Panc1 (cell line): ENCODE data around the gene NFIC. TPM values are rescaled to one million over a fixed set of nuclear protein-coding genes. Genes with fewer than 3 reads are reported as not detected.

Source experiments
- ATAC-seq: fragments of 200-7000 bp; cut with Tn5 transposase; 2 replicates; pipeline ENCODE4 v1.9.1; 2020; ENCODE audit warnings: mild to moderate bottlenecking, moderate library complexity
- BruUV-seq: library from RNA; stranded (reverse); fragments of 400-500 nt; replicated peaks from 2 replicates; lab custom pipeline; 2021; lab: Mats Ljungman, UMichigan
- CTCF ChIA-PET: fragments of 300-600 bp; sonication (Branson Sonifier 250); formaldehyde crosslinking; loops from one replicate; lab custom pipeline; 2022; ENCODE audit warnings: antibody characterized with exemption; lab: Charles Lee
- POLR2A ChIA-PET: fragments of 300-600 bp; sonication (Branson Sonifier 250); formaldehyde crosslinking; loops from one replicate; lab custom pipeline; 2022; ENCODE audit warnings: antibody characterized with exemption; lab: Charles Lee
- DNase-seq: peaks from one replicate; pipeline ENCODE4 v3.0.0-alpha.2; 2010; ENCODE audit warnings: low read depth, low spot score
- H3K27ac ChIP-seq: 2 replicates; pipeline ENCODE4 v1.5.1; 2011; ENCODE audit warnings: mild to moderate bottlenecking, low read length, inconsistent platforms
- H3K27me3 ChIP-seq: fragments of 200-500 bp; sonication (Bioruptor generic); 2 replicates; pipeline ENCODE4 v1.6.0; 2014; ENCODE audit warnings: low read length, inconsistent platforms; ENCODE audit not compliant: control insufficient read depth, insufficient read depth
- H3K36me3 ChIP-seq: fragments of 200-500 bp; sonication (Bioruptor generic); 2 replicates; pipeline ENCODE4 v1.5.1; 2014; ENCODE audit warnings: inconsistent platforms, mild to moderate bottlenecking, low read length, moderate library complexity; ENCODE audit not compliant: control insufficient read depth, insufficient read depth
- H3K4me1 ChIP-seq: 2 replicates; pipeline ENCODE4 v1.5.1; 2011; ENCODE audit warnings: inconsistent platforms, mild to moderate bottlenecking, low read length, moderate library complexity; ENCODE audit not compliant: control insufficient read depth, insufficient read depth
- H3K4me3 ChIP-seq, 2 experiments: 2 replicates each; pipeline ENCODE4 v1.5.1; 2011 to 2012; ENCODE audit warnings: low read depth in 2 of 2, low read length in 2 of 2, mild to moderate bottlenecking in 2 of 2, inconsistent platforms in 1 of 2, moderate library complexity in 1 of 2
- H3K9me3 ChIP-seq: fragments of 200-500 bp; sonication (Bioruptor generic); 2 replicates; pipeline ENCODE4 v1.5.1; 2014; ENCODE audit warnings: low read depth, mild to moderate bottlenecking, inconsistent platforms, low read length, moderate library complexity; ENCODE audit not compliant: control insufficient read depth, insufficient read depth
- CTCF ChIP-seq: fragments of 450-650 bp; IDR thresholded peaks from 2 replicates; pipeline ENCODE4 v1.5.1; 2017; ENCODE audit warnings: mild to moderate bottlenecking
- POLR2AphosphoS5 ChIP-seq: IDR thresholded peaks from 2 replicates; pipeline ENCODE4 v1.6.1; 2012; ENCODE audit warnings: mild to moderate bottlenecking, low read depth, low read length, moderate library complexity
- REST ChIP-seq, 2 experiments: IDR thresholded peaks; 2 replicates each; pipeline ENCODE4 v1.6.1; 2011 to 2012; ENCODE audit warnings: low read depth in 2 of 2, control low read depth in 1 of 2, low read length in 1 of 2, mild to moderate bottlenecking in 1 of 2, moderate library complexity in 1 of 2; ENCODE audit not compliant: insufficient read depth in 1 of 2
- SIN3A ChIP-seq: IDR thresholded peaks from 2 replicates; pipeline ENCODE4 v1.6.1; 2012; ENCODE audit warnings: low read depth, mild to moderate bottlenecking, low read length, moderate library complexity, borderline replicate concordance; ENCODE audit not compliant: insufficient read depth
- TCF7L2 ChIP-seq: IDR thresholded peaks from 2 replicates; pipeline ENCODE4 v1.6.1; 2011; ENCODE audit warnings: mild to moderate bottlenecking, low read depth, low read length, inconsistent platforms
- in situ Hi-C: cut with HindIII; loops from 2 replicates; pipeline ENCODE4 v1.10.0; 2016; ENCODE audit warnings: low sequenced_read_pairs, low pct_unique_long_range_greater_than_20kb
- intact Hi-C: fragments of 100-400 bp; cut with micrococcal nuclease; formaldehyde crosslinking; loops from one replicate; pipeline ENCODE4 v1.10.0; 2022; ENCODE audit not compliant: unreplicated experiment
- total RNA-seq: library from RNA; stranded (reverse); gene quantifications from one replicate; pipeline ENCODE4 v1.2.1, GENCODE V29; 2021; ENCODE audit not compliant: unreplicated experiment

The NFIC gene
- total RNA-seq, 1 experiment from 2014 or later: 120 TPM

GRCh38 chr19:3459965-3460582, 93.7 kb downstream of the NFIC start:
- ChIA-PET CTCF (no interaction called here), POLR2A (no interaction called here)
- in situ Hi-C loops: no loop called here
- TF ChIP-seq CTCF: no peak
- no peak for TF ChIP-seq SIN3A
- TF ChIP-seq POLR2AphosphoS5: no peak
- TF ChIP-seq TCF7L2: no peak
- TF ChIP-seq REST (IDR thresholded peaks at IDR 0.05; ENCODE audit: insufficient read depth in 1 of 2, low read depth in 2 of 2, low read length in 1 of 2): no peak
- intact Hi-C loops: no loop called here
- no peak for ATAC-seq
- Histone ChIP-seq H3K4me1 (peaks cover 25% of the 10 kb centered on the region), H3K27me3 (no peaks in the 10 kb centered on the region), H3K4me3 (no peak overlapping the region), H3K36me3 (no peaks in the 10 kb centered on the region), H3K9me3 (no peaks in the 10 kb centered on the region), H3K27ac (no peak overlapping the region)
- no TSS peak for BruUV-seq
- no peak for DNase-seq

GRCh38 chr19:3462991-3463713, 96.8 kb downstream of the NFIC start:
- H3K27ac ChIP-seq: no peak overlapping the region
- TF ChIP-seq REST (IDR thresholded peaks at IDR 0.05; ENCODE audit: insufficient read depth in 1 of 2, low read depth in 2 of 2, low read length in 1 of 2) (no peak), TCF7L2 (no peak), SIN3A (no peak), POLR2AphosphoS5 (no peak), CTCF (no peak)
- in situ Hi-C loops: no loop called here
- H3K36me3 ChIP-seq: no peaks in the 10 kb centered on the region
- BruUV-seq: TSS peak; percentile 75
- DNase-seq (no peak), ATAC-seq (no peak)
- ChIA-PET CTCF (interaction anchor here (0.6 kb wide), 1 partner anchor 900 kb away, joined by 5 read pairs; no protein-coding TSS in a partner anchor), POLR2A (no interaction called here)
- H3K27me3 ChIP-seq: no peaks in the 10 kb centered on the region
- intact Hi-C loops: no loop called here
- H3K9me3 ChIP-seq: no peaks in the 10 kb centered on the region
- peaks cover 6% of the 10 kb centered on the region for H3K4me1 ChIP-seq
- no peak overlapping the region for H3K4me3 ChIP-seq
